ENCODE data around the gene ZNF92.

DNA sequence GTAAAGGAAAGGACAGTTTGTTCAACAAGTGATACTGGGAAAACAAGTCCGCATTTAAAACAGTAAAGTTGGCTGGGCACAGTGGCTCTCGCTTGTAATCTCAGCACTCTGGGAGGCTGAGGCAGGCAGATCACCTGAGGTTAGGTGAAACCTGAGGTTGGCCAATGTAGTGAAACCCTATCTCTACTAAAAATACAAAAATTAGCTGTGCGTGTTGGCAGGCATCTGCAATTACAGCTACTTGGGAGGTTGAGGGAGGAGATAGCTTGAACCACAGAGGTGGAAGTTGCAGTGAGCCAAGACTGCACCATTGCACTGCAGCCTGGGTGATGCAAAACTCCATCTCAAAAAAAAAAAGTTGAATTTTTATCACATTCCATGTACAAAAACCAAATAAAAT, 35.7 kb downstream of the ZNF92 start:
- TF ChIP-seq PPARA (CRISPR knock-in tag; IDR thresholded peaks at IDR 0.05; ENCODE audit: borderline replicate concordance): no peak
- TF ChIP-seq, protein P1, sequence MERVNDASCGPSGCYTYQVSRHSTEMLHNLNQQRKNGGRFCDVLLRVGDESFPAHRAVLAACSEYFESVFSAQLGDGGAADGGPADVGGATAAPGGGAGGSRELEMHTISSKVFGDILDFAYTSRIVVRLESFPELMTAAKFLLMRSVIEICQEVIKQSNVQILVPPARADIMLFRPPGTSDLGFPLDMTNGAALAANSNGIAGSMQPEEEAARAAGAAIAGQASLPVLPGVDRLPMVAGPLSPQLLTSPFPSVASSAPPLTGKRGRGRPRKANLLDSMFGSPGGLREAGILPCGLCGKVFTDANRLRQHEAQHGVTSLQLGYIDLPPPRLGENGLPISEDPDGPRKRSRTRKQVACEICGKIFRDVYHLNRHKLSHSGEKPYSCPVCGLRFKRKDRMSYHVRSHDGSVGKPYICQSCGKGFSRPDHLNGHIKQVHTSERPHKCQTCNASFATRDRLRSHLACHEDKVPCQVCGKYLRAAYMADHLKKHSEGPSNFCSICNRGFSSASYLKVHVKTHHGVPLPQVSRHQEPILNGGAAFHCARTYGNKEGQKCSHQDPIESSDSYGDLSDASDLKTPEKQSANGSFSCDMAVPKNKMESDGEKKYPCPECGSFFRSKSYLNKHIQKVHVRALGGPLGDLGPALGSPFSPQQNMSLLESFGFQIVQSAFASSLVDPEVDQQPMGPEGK (CRISPR knock-in tag; IDR thresholded peaks at IDR 0.05; ENCODE audit: borderline replicate concordance): no peak
- TF ChIP-seq RARB (CRISPR knock-in tag; IDR thresholded peaks at IDR 0.05): no peak
- TF ChIP-seq ZFP3 (CRISPR knock-in tag; IDR thresholded peaks at IDR 0.05): no peak
- TF ChIP-seq, protein P2, sequence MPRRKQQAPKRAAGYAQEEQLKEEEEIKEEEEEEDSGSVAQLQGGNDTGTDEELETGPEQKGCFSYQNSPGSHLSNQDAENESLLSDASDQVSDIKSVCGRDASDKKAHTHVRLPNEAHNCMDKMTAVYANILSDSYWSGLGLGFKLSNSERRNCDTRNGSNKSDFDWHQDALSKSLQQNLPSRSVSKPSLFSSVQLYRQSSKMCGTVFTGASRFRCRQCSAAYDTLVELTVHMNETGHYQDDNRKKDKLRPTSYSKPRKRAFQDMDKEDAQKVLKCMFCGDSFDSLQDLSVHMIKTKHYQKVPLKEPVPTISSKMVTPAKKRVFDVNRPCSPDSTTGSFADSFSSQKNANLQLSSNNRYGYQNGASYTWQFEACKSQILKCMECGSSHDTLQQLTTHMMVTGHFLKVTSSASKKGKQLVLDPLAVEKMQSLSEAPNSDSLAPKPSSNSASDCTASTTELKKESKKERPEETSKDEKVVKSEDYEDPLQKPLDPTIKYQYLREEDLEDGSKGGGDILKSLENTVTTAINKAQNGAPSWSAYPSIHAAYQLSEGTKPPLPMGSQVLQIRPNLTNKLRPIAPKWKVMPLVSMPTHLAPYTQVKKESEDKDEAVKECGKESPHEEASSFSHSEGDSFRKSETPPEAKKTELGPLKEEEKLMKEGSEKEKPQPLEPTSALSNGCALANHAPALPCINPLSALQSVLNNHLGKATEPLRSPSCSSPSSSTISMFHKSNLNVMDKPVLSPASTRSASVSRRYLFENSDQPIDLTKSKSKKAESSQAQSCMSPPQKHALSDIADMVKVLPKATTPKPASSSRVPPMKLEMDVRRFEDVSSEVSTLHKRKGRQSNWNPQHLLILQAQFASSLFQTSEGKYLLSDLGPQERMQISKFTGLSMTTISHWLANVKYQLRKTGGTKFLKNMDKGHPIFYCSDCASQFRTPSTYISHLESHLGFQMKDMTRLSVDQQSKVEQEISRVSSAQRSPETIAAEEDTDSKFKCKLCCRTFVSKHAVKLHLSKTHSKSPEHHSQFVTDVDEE (CRISPR knock-in tag; IDR thresholded peaks at IDR 0.05): no peak
